HEK293T (cell line): ENCODE results near the gene LRMDA.

Source experiments
- CTCF ChIA-PET: fragments of 350-600 bp; formaldehyde crosslinking; extraction: SDS; loops from one replicate; lab custom pipeline; 2021; ENCODE audit warnings: antibody characterized with exemption, inconsistent platforms; lab: Yijun Ruan, JAX
- POLR2A ChIA-PET: fragments of 350-600 bp; formaldehyde crosslinking; extraction: SDS; loops from one replicate; lab custom pipeline; 2020; ENCODE audit warnings: antibody characterized with exemption, inconsistent platforms; lab: Yijun Ruan, JAX
- DNase-seq: peaks from one replicate; pipeline ENCODE4 v3.0.0; 2012; ENCODE audit warnings: mixed read lengths; ENCODE audit errors: extremely low spot score
- ARNT ChIP-seq: fragments of 450-650 bp; IDR thresholded peaks from 2 replicates; pipeline ENCODE4 v1.6.1; 2017; ENCODE audit warnings: mild to moderate bottlenecking
- BHLHE40 ChIP-seq: fragments of 450-650 bp; IDR thresholded peaks from 2 replicates; pipeline ENCODE4 v1.6.1; 2016; ENCODE audit warnings: mild to moderate bottlenecking, moderate library complexity, borderline replicate concordance
- CTBP1 ChIP-seq: fragments of 450-650 bp; IDR thresholded peaks from 2 replicates; pipeline ENCODE4 v1.6.1; 2016; ENCODE audit warnings: borderline replicate concordance
- ELF4 ChIP-seq: fragments of 450-650 bp; IDR thresholded peaks from 2 replicates; pipeline ENCODE4 v1.6.1; 2017; ENCODE audit warnings: antibody characterized with exemption
- FOXA1 ChIP-seq: fragments of 450-650 bp; IDR thresholded peaks from 2 replicates; pipeline ENCODE4 v1.6.1; 2016; ENCODE audit warnings: mild to moderate bottlenecking
- FOXK2 ChIP-seq: fragments of 450-650 bp; IDR thresholded peaks from 2 replicates; pipeline ENCODE4 v1.6.1; 2016; ENCODE audit warnings: mild to moderate bottlenecking
- FOXM1 ChIP-seq: fragments of 450-650 bp; IDR thresholded peaks from 2 replicates; pipeline ENCODE4 v1.6.1; 2017; ENCODE audit warnings: mild to moderate bottlenecking, borderline replicate concordance
- HDGF ChIP-seq: fragments of 450-650 bp; IDR thresholded peaks from 2 replicates; pipeline ENCODE4 v1.6.1; 2017; ENCODE audit warnings: antibody characterized with exemption, borderline replicate concordance
- L3MBTL2 ChIP-seq: fragments of 450-650 bp; conservative IDR thresholded peaks from 2 replicates; pipeline ENCODE4 v1.6.1; 2016; ENCODE audit warnings: mild to moderate bottlenecking
- LEF1 ChIP-seq: fragments of 450-650 bp; IDR thresholded peaks from 2 replicates; pipeline ENCODE4 v1.6.1; 2017; ENCODE audit warnings: mild to moderate bottlenecking, borderline replicate concordance
- NFRKB ChIP-seq: fragments of 450-650 bp; IDR thresholded peaks from 2 replicates; pipeline ENCODE4 v1.6.1; 2016; ENCODE audit warnings: mild to moderate bottlenecking, moderate library complexity
- PKNOX1 ChIP-seq: fragments of 450-650 bp; IDR thresholded peaks from 2 replicates; pipeline ENCODE4 v1.6.1; 2016
- SP1 ChIP-seq: fragments of 450-650 bp; IDR thresholded peaks from 2 replicates; pipeline ENCODE4 v1.6.1; 2017
- SUZ12 ChIP-seq: fragments of 450-650 bp; IDR thresholded peaks from 2 replicates; pipeline ENCODE4 v1.6.1; 2016; ENCODE audit warnings: mild to moderate bottlenecking
- TARDBP ChIP-seq: fragments of 450-650 bp; IDR thresholded peaks from 2 replicates; pipeline ENCODE4 v1.6.1; 2016
- ZNF384 ChIP-seq: fragments of 450-650 bp; IDR thresholded peaks from 2 replicates; pipeline ENCODE4 v1.6.1; 2016

LRMDA gene

GRCh38 chr10:75716506-75716905, 285.1 kb downstream of the LRMDA start:
- no peak for TF ChIP-seq CTBP1
- TF ChIP-seq L3MBTL2: no peak
- TF ChIP-seq BHLHE40: no peak
- no peak for TF ChIP-seq SUZ12
- TF ChIP-seq FOXA1: no peak
- DNase-seq: no peak
- ChIA-PET CTCF (interaction anchor here (0.8 kb wide), 1 partner anchor 123 kb away, joined by 5 read pairs; no protein-coding TSS in a partner anchor), POLR2A (interaction anchor here (1.0 kb wide), 1 partner anchor 318 kb away, joined by 3 read pairs; no protein-coding TSS in a partner anchor)

- ChIA-PET CTCF (interaction anchor here (0.6 to 0.8 kb wide), 2 partner anchors 123 to 192 kb away, joined by 5 read pairs; no protein-coding TSS in a partner anchor), POLR2A (no interaction called here)
- TF ChIP-seq BHLHE40 (no peak), LEF1 (no peak), FOXA1 (no peak), FOXK2 (no peak), ELF4 (no peak), SP1 (no peak), NFRKB (no peak), ZNF384 (no peak), FOXM1 (no peak), L3MBTL2 (no peak), ARNT (no peak), PKNOX1 (no peak), SUZ12 (no peak), CTBP1 (no peak), TARDBP (no peak), HDGF (no peak)
- DNase-seq: no peak
Measured at GRCh38 chr10:75717126-75717916, 285.9 kb downstream of the LRMDA start.

- CTCF ChIA-PET: no interaction called here
- DNase-seq: no peak
- POLR2A ChIA-PET: no interaction called here
- no peak for TF ChIP-seq L3MBTL2
- TF ChIP-seq FOXK2: no peak
- TF ChIP-seq ARNT: no peak
- no peak for TF ChIP-seq ZNF384
- no peak for TF ChIP-seq HDGF
- TF ChIP-seq TARDBP: no peak
- TF ChIP-seq PKNOX1: no peak
- no peak for TF ChIP-seq BHLHE40
- no peak for TF ChIP-seq SP1
- TF ChIP-seq SUZ12: no peak
- TF ChIP-seq NFRKB: no peak
- TF ChIP-seq FOXM1: no peak
- TF ChIP-seq FOXA1: no peak
- TF ChIP-seq ELF4: no peak
- no peak for TF ChIP-seq LEF1
- TF ChIP-seq CTBP1: no peak
Measured at GRCh38 chr10:75718991-75719390, 287.6 kb downstream of the LRMDA start.

- TF ChIP-seq TARDBP: no peak
- no peak for TF ChIP-seq NFRKB
- no peak for DNase-seq
- ChIA-PET POLR2A (no interaction called here), CTCF (no interaction called here)
Measured at GRCh38 chr10:75720157-75720556, 288.7 kb downstream of the LRMDA start.

GRCh38 chr10:75722020-75722419, 290.6 kb downstream of the LRMDA start:
- TF ChIP-seq FOXK2: no peak
- no peak for TF ChIP-seq SUZ12
- no peak for TF ChIP-seq FOXM1
- TF ChIP-seq CTBP1: no peak
- no peak for TF ChIP-seq BHLHE40
- TF ChIP-seq PKNOX1: no peak
- TF ChIP-seq ELF4: no peak
- TF ChIP-seq ZNF384: no peak
- TF ChIP-seq FOXA1: no peak
- no peak for TF ChIP-seq NFRKB
- no peak for TF ChIP-seq L3MBTL2
- TF ChIP-seq SP1: no peak
- no peak for TF ChIP-seq TARDBP
- no peak for TF ChIP-seq LEF1
- TF ChIP-seq HDGF: no peak
- ChIA-PET CTCF (no interaction called here), POLR2A (no interaction called here)
- no peak for DNase-seq

- DNase-seq: no peak
- TF ChIP-seq SP1: no peak
- no peak for TF ChIP-seq FOXK2
- no peak for TF ChIP-seq LEF1
- no peak for TF ChIP-seq TARDBP
- peak; percentile 75 for TF ChIP-seq PKNOX1
- CTCF ChIA-PET: no interaction called here
- POLR2A ChIA-PET: no interaction called here
Measured at GRCh38 chr10:75722609-75723008, 291.2 kb downstream of the LRMDA start.
